Articular chondrocyte of knee joint (primary cell): ENCODE results near the gene AZU1. TPM values are rescaled to one million over a fixed set of nuclear protein-coding genes. Genes with fewer than 3 reads are reported as not detected.

ENCODE experiments used
- small RNA-seq: library from RNA; depleted of rRNA; stranded (forward); fragments of <200 nt; gene quantifications from one replicate; pipeline ENCODE3, GENCODE V24; 2012
- total RNA-seq: library from RNA; depleted of rRNA; stranded (reverse); fragments of >200 nt; gene quantifications from 2 replicates; pipeline ENCODE4 v1.2.3, GENCODE V29; 2012

Gene AZU1, protein sequence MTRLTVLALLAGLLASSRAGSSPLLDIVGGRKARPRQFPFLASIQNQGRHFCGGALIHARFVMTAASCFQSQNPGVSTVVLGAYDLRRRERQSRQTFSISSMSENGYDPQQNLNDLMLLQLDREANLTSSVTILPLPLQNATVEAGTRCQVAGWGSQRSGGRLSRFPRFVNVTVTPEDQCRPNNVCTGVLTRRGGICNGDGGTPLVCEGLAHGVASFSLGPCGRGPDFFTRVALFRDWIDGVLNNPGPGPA
- not detected in 2 replicates for total RNA-seq

GRCh38 chr19:827710-828321 lies at the start of gene AZU1:
Gene AZU1, plus strand, starts transcription at chr19:827837. Its CDS starts 10 bp downstream, at chr19:827847.

GRCh38 chr19:796692-797527 lies 30.7 kb upstream of the AZU1 start, which contains the start of gene PTBP1:
Gene PTBP1, plus strand, starts transcription at chr19:797452. Its CDS starts 46 bp downstream, at chr19:797498.

DNA sequence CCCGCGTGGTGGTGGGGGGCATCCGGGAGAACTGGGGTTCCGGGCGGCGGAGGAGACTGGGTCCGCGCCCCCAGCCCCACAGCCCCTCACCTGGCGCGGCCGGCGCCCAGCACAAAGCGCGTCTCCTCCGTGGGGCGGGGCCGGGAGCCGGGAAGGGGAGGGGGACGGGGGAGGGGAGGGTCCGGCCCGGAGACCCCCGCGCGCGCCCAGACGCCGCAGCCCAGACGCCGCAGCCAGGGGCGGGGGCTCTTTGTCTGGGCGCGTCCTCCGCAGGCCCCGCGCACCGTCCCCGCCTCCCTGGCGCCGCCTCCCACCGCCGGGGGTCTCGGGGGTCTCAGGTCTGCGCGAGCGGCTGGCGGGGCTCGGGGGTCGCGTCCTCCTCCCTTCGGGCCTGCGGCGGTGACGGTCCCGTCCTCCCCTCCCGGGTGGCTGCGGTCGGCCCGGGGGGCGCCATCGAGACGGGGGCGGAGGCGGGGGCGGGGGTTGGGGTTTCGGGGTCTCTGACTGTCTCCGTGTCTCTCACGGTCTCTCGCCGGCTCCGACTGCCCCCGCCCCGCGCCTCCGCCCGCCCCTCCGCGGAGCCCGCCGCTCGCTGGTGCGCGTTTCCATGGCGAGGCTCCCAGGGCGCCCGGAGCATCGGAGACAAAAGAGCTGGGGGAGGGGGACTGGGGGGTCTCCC lies 5.7 kb upstream of the AZU1 start, which contains the start of gene PLPPR3:
Gene PLPPR3, minus strand, starts transcription at position 131 of the 679 bp plus-strand sequence. CDS start 396 bp downstream, outside the sequence.

DNA sequence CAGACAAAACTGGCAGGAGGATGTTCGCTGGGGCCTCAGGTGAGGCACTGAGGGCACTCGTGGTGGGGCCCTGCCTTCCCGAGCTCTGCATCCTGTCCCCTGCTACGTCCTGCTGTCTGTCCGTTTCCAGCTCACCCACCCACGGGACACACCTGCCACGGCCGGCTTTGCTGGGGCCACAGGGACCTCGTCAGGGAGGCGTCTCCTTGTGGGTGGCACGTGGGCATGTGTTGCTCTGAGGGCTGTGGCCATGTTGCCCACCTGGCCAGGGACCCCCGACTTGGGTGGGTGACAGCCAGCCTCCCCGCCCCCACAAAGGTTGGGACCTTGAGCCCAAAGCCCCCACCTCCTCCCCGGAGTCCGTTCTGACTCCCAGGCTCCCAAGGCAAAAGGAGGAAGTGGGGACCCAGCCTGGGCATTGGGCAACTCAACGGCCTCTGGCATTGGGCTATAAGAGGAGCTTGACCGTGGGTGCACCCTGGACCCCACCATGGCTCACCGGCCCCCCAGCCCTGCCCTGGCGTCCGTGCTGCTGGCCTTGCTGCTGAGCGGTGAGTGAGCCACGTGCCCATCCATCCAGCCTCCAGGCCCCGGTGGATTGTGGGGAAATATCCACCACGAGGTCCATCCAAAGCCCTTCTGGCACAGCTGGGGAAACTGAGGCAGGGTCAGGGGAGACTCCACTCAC lies 13.0 kb downstream of the AZU1 start, which contains the start of gene PRTN3:
Gene PRTN3, plus strand, starts transcription at position 481 of the 688 bp plus-strand sequence. Its CDS starts 10 bp downstream, at position 491.

DNA sequence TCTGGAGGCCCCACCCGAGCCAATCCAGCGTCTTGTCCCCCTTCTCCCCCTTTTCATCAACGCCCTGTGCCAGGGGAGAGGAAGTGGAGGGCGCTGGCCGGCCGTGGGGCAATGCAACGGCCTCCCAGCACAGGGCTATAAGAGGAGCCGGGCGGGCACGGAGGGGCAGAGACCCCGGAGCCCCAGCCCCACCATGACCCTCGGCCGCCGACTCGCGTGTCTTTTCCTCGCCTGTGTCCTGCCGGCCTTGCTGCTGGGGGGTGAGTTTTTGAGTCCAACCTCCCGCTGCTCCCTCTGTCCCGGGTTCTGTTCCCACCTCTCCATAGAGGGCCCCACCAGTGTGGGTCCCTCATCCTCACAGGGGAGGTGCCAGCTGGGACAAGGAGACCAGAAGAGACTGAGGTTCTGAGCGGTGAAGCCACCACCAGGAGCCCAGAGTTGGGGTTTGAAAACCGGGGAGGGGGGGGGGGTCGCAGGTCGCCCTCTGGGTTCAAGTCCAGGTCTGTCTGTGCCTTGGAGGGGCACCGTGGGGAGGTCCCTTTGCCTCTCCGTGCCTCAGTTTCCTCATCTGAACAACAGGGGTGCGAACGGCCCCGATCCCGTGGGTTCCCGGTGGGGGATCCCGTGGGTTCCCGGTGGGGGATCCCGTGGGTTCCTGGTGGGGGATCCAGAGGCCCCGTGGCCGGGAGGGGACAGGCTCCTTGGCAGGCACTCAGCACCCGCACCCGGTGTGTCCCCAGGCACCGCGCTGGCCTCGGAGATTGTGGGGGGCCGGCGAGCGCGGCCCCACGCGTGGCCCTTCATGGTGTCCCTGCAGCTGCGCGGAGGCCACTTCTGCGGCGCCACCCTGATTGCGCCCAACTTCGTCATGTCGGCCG lies 24.7 kb downstream of the AZU1 start, which contains the start of gene ELANE:
Gene ELANE, plus strand, starts transcription at position 168 of the 878 bp plus-strand sequence. Its CDS starts 26 bp downstream, at position 194.

DNA sequence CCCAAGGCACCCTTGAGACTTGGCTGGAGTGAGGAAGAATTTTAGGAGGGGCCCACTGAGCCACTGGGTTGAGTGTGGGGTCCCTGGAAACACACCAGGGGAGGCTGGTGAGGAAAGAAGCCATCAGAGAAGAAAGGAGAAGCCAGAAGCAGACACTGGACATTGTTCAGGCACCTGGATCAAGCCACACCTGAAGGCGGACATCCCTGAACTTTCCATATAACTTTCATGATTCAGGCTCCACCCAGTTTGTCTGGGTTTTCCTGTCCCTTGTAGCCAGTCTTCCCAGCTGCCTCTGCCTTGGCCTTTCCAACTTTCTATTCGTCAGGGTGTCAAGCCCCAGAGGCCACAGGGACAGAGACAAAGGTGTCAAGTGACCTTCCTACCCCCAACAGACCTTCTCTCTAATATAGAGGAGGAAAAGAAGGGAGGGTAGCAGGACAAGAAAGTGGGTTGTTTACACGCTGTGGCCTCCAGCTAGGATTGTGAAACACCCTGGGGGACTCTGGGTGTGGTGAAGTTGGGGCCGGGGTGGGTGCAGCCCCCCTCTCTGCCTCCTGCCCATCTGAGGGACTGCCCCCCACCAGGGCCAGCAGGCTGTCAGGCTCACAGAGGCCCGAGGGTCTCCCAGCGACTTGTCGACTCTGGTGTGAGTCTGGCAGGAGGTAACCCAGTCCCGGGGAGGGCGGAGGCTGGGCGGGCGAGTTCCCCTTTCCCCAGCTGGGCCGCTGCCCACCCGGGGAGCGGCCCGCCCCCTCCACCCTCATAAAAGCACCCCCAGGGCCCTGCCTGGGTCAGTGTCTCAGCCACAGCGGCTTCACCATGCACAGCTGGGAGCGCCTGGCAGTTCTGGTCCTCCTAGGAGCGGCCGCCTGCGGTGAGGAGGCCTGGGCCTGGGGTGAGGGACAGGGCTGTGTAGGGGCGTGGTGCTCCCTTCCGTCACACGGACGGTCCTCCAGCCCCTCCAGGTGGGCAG lies 31.5 kb downstream of the AZU1 start, which contains the start of gene CFD:
Gene CFD, plus strand, starts transcription at position 797 of the 976 bp plus-strand sequence. Its CDS starts 26 bp downstream, at position 823.

Small RNAs within 50 kb of the gene (small RNA-seq; reads per million reads assigned to genes)
- gene MIR3187, result not detected

Other genes with a start within 250 kb of the AZU1 start
- 0.76 and 0.91 TPM in 2 replicates for gene HCN2, start 238.0 kb upstream of the AZU1 start, total RNA-seq
- 15.9 and 18.4 TPM in 2 replicates for gene POLRMT, start 194.3 kb upstream of the AZU1 start, total RNA-seq
- gene FGF22, start 188.0 kb upstream of the AZU1 start, total RNA-seq, result not detected in 2 replicates
- 17.9 and 21.6 TPM in 2 replicates for gene RNF126, start 164.6 kb upstream of the AZU1 start, total RNA-seq
- 15.9 and 33.2 TPM in 2 replicates for gene FSTL3, start 151.4 kb upstream of the AZU1 start, total RNA-seq
- not detected in 2 replicates for gene PRSS57, start 132.4 kb upstream of the AZU1 start, total RNA-seq
- 7.5 and 9.3 TPM in 2 replicates for gene PALM, start 118.9 kb upstream of the AZU1 start, total RNA-seq
- gene MISP, start 76.7 kb upstream of the AZU1 start, total RNA-seq, result 0.22 and 0.26 TPM in 2 replicates
- gene PTBP1, start 30.4 kb upstream of the AZU1 start, total RNA-seq, result 92.3 and 113 TPM in 2 replicates
- gene PLPPR3, start 5.9 kb upstream of the AZU1 start, total RNA-seq, result 0.39 and 0.76 TPM in 2 replicates
- not detected in 2 replicates for gene PRTN3, start 13.2 kb downstream of the AZU1 start, total RNA-seq
- gene ELANE, start 24.5 kb downstream of the AZU1 start, total RNA-seq, result 0.43 and 1.0 TPM in 2 replicates
- 1.9 and 2.1 TPM in 2 replicates for gene CFD, start 31.8 kb downstream of the AZU1 start, total RNA-seq
- 16.5 and 20.4 TPM in 2 replicates for gene MED16, start 65.3 kb downstream of the AZU1 start, total RNA-seq
- not detected in 2 replicates for gene RNU6-9, start 65.6 kb downstream of the AZU1 start, total RNA-seq
- 28.9 and 34.1 TPM in 2 replicates for gene R3HDM4, start 85.4 kb downstream of the AZU1 start, total RNA-seq
- gene KISS1R, start 89.5 kb downstream of the AZU1 start, total RNA-seq, result 0.13 TPM in 1 of 2 replicates, not detected in the other
- 5.6 and 7.1 TPM in 2 replicates for gene ARID3A, start 98.2 kb downstream of the AZU1 start, total RNA-seq
- gene WDR18, start 156.5 kb downstream of the AZU1 start, total RNA-seq, result 27.6 and 41.2 TPM in 2 replicates
- 0.13 and 0.65 TPM in 2 replicates for gene GRIN3B, start 172.6 kb downstream of the AZU1 start, total RNA-seq
- 47.1 and 52.4 TPM in 2 replicates for gene TMEM259, start 193.3 kb downstream of the AZU1 start, total RNA-seq
- gene RNU6-2, start 193.7 kb downstream of the AZU1 start, total RNA-seq, result not detected in 2 replicates
- gene CNN2, start 198.8 kb downstream of the AZU1 start, total RNA-seq, result 240 and 261 TPM in 2 replicates
- gene ABCA7, start 212.3 kb downstream of the AZU1 start, total RNA-seq, result 4.7 and 5.6 TPM in 2 replicates
- gene ARHGAP45, start 239.3 kb downstream of the AZU1 start, total RNA-seq, result 0.32 and 0.39 TPM in 2 replicates